GM21526 (cell line): Measurements from ENCODE around the gene USH1G.
"Not testable (repeated sequence)": the region's sequence is repeated elsewhere in the genome, so short reads cannot be mapped to it uniquely, and the experiment has no call there.

Source experiments
- ATAC-seq: cut with Tn5 transposase; IDR thresholded peaks from one replicate; pipeline ENCODE4 v1.9.1; 2021; ENCODE audit warnings: moderate library complexity; ENCODE audit not compliant: unreplicated experiment, low FRiP score

Gene USH1G

GRCh38 chr17:74907012-74907411, 16.0 kb downstream of the USH1G start:
- no peak for ATAC-seq

GRCh38 chr17:74906214-74906793, 16.8 kb downstream of the USH1G start:
- not testable (repeated sequence) for ATAC-seq

GRCh38 chr17:74904687-74905409, 18.2 kb downstream of the USH1G start:
- ATAC-seq = no peak

- no peak for ATAC-seq
These were observed 19.4 kb downstream of the USH1G start for GRCh38 chr17:74903671-74904070.

- no peak for ATAC-seq
These were observed 20.0 kb downstream of the USH1G start for GRCh38 chr17:74903034-74903433.

- no peak for ATAC-seq
These were observed 21.5 kb downstream of the USH1G start for GRCh38 chr17:74901353-74902135.

- no peak for ATAC-seq
These were observed 22.8 kb downstream of the USH1G start for GRCh38 chr17:74900208-74900607.

GRCh38 chr17:74898376-74898946, 24.6 kb downstream of the USH1G start:
- ATAC-seq = no peak

GRCh38 chr17:74893936-74894671, 29.0 kb downstream of the USH1G start:
- ATAC-seq = no peak

- ATAC-seq = no peak
These were observed 29.8 kb downstream of the USH1G start, which contains the start of gene FADS6 for GRCh38 chr17:74892974-74893911. Gene FADS6, minus strand, starts transcription at chr17:74893633. Its CDS starts 38 bp downstream, at chr17:74893595.

GRCh38 chr17:74892013-74892841, 30.8 kb downstream of the USH1G start:
- ATAC-seq = no peak

- ATAC-seq = no peak
These were observed 32.5 kb downstream of the USH1G start for GRCh38 chr17:74890554-74890953.

GRCh38 chr17:74888469-74888868, 34.6 kb downstream of the USH1G start:
- ATAC-seq = no peak

GRCh38 chr17:74883241-74883745, 39.8 kb downstream of the USH1G start:
- no peak for ATAC-seq

GRCh38 chr17:74882517-74883240, 40.4 kb downstream of the USH1G start:
- ATAC-seq = no peak

GRCh38 chr17:74881073-74881472, 42.0 kb downstream of the USH1G start:
- ATAC-seq = no peak

- no peak for ATAC-seq
These were observed 43.7 kb downstream of the USH1G start for GRCh38 chr17:74879308-74879707.

- ATAC-seq = no peak
These were observed 44.4 kb downstream of the USH1G start for GRCh38 chr17:74878658-74879057.
